NOMO-1 treated with DMSO at 0.1 percent for 48 hours (cell line): ENCODE measurements around the gene CAPN7.

Experiments
- DNase-seq: peaks from one replicate; lab custom pipeline; 2025; ENCODE audit not compliant: unreplicated experiment; lab: John Stamatoyannopoulos, UW

Gene CAPN7

DNA sequence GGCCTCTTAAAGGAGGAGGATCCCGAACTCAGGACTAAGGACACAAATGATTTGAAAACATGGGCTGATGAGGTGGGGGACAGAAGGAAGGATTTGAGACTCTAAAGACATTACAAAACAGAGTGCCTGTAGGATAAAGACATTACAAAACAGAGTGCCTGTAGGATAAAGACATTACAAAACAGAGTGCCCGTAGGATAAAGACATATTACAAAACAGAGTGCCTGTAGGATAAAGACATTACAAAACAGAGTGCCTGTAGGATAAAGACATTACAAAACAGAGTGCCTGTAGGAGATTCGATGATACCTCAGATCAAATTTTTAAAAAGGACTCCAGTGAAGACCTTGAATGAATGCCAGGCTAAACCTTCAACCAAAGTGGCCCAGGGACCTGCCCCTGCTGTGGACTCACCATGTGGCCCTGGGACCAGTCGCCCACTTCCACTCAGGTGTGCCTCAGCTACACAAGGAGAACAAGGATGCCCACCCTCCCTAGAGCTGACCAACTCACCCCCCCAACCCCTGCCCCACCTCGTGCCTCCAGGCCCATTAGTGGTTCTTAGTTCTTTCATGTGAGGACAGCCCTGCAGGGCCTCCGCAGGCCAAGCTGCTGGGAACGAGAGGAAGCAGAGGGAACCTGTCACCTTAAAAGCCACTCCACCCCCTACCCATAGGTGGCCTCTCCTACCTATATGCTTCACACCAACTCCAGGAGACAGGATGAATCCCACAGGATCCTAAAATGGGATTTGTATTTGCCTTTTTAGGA lies 66.6 kb downstream of the CAPN7 start:
- DNase-seq, result peak; percentile 5

DNA sequence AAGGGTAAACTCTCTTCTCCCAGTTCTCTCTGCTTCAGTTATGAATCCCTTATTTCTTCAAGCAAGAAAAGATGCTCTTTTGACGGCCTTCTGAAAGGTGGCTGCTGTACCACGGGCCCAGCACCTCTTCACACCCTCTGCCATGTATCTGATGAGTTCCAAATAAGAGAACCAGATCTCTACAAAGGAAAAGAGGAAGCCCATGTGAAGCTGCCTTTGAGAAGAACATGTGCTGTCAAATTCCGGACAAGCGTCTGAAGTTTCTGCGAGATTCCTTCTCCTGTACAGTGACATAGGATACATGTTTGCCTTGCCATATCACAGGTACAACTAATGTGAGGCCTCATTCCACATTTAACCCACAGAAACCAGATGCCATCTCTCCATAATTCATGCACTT lies 67.2 kb downstream of the CAPN7 start:
- peak; percentile 50 for DNase-seq

DNA sequence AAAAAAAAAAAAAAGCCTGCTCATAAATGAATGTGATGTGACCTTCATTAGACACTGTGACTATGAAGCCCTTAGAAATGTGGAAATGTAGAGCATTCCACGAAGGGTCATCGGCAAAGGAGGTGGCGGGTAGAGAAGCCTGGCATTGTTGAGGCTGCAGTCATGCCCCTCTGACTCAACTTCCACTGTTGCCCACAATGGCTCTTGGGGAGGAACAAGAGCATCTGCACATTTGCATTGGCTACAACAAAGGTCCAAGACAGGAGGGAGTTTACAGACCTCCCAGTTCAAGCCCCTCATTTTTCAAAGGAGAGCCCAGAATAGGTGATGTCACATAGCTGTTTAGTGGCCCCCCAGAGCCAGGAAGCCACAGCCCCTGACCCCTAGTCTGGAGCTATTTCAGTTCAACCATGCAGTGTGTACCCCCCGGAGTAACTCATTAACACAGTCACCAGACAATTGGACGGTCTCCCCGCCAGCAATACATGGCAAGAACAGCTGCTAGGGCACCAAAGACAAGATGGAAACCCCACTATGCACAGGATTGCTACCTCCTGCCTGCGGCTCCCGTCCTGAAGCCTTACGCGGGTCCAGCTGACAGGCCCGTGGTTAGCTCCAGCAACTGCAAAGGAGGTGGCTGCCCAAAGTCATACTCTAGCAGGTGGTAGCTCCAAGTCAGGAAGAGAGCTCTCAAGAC lies 70.1 kb downstream of the CAPN7 start:
- DNase-seq, result no peak

DNA sequence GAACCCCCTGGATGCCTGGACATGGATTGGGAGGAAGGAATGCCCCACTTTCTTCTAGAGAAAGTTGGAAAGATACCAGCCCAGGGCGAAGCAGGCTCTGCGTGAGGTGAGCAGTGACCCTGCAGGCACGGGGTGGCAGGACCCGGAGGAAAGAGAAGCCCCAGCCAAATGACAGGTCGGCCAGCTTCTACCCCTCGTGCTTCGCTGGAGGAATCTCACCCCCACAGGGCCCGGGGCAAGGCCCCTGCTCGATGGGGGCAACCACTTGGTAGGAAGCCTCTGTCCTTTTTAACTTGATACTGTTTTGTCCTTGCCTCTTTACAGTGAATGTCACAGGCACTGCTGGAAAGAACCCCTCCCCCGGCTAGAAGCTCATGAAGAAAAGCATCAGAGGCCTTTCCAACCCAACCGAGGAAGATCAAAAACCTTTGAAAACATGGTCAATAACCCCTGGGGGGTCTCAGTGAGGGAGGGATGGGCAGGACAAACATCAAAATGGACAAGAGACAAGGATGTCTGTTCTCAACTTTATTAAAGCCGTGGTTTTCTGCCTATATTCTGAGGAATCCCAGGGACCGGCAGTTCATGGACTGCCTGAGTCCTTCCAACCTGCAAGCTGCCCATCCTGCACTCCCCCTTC lies 71.9 kb downstream of the CAPN7 start:
- no peak for DNase-seq

DNA sequence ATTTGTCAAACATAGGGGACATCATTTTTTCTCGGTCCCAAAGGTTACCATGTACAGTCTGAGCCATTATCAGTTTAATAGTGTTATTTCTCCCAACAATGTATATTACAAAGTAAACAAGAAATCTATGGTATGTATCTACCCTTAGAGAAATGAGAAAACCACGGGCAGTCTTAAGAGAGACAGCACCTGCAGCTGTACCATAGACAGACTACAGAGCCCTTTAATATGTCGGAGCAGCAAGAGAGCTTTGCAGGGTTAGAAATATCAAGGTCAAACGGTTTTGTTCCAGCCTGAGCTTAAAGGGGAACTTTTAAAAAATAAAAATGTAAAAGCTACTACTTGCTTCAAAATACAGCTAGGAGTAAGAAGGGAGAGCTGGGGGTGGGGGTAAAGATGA lies 73.2 kb downstream of the CAPN7 start:
- no peak for DNase-seq

DNA sequence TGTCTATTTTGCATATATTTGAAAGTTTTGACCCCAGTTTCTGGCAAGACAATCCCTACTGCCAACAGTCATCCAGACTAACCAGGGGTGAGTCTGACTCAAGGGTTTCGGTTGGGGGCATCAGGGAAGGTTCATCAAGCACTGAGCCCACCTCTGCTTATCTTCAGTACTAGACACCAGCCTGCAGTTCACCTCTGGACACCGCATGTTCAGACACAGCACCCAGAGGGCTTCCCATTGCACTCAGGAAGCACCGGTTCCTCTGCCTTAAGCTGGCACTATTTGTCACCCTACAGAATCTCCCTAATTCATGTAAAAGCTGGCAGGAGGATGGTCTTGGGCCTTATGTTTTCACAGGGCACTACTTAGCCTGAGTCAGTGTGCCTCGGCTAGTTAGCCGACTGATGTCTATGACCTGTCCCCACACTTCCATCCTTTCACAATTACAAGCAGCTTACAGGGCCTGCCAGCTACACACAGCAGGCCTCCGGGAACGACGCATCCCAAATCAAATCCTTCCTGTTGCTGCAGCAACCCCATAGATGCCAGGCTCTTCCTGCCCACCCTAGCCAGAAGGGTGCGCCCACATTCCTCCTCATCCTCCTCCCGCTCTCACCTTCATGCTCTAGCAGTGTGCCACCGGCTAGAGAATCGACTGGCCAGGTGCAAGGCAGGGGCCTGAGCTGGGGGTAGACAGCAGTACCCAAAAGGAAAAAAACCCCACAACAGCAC lies 73.8 kb downstream of the CAPN7 start:
- no peak for DNase-seq

DNA sequence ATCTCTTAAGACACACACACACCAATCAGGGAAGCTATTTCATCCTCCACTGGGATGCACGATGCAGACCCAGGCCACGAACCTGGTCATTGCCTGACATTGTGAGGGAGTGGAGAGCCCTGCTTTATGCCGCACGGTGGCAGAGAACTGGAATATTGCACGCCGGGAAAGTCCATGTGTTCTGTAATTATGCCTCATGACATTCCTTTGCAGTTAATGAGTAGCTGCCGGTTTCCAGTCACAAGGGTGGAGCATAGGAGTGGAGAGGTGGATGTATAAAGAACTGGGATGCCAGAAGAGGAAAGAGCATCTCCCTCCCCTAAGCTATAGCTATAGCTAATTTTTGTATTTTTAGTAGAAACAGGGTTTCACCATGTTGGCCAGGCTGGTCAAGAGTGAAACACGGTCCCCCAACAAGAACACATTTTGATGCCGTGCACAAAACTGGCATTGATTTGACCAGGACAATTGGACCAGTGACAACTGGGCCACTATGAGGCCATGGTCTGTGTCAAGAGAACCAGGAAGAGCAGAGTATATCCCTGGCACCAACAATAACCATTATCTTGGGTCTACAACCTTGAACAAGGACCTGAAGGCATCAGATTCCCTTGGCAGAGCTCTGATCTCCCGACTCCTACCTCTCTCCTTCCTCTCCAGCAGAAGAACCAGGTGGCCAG lies 74.9 kb downstream of the CAPN7 start:
- DNase-seq, result no peak

DNA sequence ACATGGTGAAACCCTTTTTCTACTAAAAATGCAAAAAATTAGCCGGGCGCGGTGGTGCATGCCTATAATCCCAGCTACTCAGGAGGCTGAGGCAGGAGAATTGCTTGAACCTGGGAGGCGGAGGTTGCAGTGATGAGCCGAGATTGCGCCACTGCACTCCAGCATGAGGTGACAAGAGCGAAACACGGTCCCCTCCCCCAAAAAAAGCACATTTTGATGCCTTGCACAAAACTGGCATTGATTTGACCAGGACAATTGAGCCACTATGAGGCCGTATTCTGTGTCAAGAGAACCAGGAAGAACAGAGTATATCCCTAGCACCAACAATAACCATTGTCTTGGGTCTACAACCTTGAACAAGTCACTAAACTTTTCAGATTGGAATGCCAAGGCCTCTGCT lies 75.8 kb downstream of the CAPN7 start:
- no peak for DNase-seq

DNA sequence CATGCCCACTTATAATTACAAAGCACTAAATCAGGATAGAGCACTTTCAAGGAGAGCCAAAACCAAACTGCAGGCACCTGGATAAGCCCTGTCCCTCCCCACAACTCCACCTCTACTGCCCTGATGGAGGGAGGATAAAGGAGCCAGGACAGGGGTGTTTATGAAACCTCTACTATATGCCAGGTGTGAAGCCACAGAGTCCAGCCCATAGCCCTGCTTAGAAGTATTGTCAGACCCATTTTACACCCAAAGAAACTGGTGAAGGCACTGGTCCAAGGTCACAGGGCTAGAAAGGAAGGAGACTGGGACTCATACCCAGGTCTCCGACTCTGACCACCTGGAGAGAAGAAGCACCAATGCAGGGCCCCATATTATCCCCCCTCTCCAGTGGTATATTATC lies 77.7 kb downstream of the CAPN7 start:
- no peak for DNase-seq

DNA sequence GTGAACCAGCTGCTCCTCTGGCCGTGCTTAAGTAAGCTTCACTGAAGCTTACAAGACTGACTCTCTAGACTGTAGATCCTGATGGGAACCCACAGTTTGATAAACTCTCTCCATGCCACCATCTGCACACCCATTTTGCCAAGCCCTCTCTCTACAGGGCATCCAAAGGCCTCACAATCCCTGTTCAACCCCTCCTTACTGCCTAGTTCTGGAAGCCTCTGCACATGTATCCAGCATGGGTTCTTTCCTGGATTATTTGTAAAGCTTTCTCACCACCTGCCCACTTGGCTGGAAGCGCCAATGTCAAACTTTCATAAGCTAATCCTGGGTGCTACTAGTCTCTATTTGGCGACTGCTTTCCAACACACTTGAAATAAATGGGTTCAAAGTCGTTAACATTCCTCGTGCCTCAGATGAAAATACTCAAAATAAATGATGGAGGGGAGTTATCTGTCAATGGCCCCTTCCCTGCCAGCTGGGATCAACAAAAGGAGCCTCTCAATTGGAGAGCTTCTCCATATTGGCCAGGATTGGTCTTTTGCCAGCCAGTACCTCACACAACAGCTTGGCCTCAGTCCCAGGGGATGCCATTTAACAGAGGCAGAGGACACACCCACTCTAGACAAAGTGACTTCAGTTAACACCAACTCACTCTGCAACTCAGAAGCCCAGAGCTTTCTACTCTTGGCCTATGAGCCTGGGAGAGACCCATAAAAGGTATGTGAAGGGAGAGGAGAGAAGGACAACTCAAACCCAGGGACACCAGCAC lies 78.3 kb downstream of the CAPN7 start:
- no peak for DNase-seq

DNA sequence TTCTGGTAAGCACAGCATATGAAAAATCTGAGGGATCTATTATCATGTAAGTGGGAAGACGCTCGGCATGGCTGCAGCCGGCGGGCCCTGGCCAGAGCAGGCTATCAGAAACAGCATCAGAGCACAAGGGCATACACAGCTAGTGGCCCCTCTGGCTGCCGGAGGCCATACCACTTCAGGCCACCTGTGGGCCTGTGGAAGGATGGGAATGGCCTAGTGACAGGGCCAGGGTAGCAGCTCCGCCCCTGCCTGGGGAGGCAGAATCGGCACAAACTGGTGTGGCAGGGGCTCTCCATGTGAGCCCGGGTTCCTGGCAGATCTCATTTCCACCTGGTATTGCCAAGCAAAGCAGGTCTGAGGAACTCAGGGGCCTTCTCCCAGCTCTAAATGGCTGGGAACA lies 80.0 kb downstream of the CAPN7 start:
- no peak for DNase-seq

DNA sequence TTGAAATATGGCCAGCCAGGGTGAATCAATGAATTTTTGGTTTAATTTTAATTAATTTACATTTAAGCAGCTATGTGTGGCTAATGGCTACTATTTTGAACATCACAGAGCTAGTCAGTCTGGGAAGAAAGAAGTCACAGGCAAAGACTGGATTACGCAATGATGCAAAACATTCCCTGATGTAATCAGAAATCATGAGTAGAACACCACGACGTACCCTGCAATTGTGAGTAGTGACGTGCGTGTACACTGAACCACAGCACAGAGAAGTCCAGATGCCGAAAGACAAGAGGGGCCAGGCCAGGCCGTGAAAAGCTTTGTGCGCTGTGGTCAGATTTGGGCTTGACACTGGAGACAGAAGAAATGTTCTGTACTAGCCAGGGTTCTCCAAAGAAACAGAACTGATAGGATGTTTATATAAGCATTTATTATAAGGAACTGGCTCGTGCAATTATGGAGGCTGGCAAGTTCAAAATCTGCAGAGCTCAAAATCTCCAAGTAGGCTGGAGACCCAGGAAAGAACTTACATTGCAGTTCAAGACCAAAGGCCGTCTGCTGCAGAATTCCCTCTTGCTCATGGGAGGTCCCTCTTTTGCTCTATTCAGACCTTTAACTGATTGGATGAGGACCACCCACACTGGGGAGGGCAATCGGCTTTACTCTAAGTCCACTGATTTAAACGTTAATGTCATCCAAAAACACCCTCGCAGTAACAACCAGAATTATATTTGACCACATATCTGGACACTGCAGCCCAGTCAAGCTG lies 81.7 kb downstream of the CAPN7 start:
- peak; percentile 82 for DNase-seq

DNA sequence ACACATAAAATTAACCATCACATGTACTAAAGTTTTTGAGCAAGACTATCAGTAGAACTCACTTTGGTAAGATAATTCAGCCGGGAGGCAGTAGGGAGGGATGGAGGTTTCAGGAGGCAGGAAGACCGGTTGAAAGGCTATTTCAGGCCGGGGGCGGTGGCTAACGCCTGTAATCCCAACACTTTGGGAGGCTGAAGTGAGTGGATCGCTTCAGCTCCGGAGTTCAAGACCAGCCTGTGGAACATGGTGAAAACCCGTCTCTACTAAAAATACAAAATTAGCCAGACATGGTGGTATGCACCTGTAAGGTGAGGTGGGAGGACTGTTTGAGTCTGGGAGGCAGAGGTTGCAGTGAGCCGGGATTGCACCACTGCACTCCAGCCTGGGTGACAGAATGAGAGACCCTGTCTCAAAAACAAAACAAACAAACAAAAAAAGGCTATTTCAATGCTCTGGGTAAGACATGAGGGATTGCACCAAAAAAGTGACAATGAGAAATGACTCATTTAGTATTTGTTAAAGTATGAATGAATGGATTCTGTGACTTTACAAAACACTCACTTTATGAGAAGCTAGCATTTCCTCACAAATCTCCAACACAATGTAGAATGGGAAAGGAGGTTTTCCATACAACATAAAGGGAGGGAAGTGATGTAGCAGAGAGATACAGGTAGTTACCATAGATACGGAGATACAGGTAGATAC lies 82.4 kb downstream of the CAPN7 start:
- no peak for DNase-seq

DNA sequence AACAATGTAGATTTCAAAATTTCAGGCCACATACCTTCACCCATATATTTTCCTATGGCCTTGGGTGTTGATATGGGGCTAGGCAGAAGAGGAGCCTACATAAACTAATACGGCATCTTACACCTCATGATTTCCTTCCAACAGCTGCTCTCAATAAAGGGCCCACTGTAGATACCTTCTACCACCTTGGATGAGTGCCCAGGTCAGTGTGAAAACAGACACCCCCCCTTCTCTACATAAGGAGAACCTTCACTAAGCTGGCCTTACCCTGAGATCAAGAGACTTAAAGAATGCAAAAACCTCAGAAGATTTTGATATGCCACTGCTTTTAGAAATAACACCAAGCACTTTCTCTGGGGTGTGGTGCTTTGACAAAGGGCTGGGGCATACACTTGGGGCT lies 83.6 kb downstream of the CAPN7 start:
- DNase-seq, result no peak

DNA sequence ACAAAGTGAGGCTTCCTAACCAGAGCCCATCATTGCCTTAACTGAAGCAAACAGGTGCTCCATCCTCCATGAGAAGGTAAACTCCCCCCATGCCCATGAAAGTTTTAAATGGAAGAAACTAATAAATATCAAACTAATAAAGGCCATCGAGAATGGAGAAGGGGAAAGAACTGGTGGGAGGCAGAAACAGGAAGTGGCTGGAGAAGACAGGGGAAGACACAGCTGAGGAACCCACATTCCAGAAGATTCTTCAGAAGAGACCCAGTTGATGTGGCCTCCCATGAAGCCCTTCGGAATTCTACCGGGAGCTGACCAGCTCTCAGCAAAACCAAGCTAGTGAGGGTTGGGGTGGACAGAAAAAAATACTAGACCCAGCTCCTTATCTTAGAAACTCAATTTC lies 84.7 kb downstream of the CAPN7 start:
- peak; percentile 15 for DNase-seq

DNA sequence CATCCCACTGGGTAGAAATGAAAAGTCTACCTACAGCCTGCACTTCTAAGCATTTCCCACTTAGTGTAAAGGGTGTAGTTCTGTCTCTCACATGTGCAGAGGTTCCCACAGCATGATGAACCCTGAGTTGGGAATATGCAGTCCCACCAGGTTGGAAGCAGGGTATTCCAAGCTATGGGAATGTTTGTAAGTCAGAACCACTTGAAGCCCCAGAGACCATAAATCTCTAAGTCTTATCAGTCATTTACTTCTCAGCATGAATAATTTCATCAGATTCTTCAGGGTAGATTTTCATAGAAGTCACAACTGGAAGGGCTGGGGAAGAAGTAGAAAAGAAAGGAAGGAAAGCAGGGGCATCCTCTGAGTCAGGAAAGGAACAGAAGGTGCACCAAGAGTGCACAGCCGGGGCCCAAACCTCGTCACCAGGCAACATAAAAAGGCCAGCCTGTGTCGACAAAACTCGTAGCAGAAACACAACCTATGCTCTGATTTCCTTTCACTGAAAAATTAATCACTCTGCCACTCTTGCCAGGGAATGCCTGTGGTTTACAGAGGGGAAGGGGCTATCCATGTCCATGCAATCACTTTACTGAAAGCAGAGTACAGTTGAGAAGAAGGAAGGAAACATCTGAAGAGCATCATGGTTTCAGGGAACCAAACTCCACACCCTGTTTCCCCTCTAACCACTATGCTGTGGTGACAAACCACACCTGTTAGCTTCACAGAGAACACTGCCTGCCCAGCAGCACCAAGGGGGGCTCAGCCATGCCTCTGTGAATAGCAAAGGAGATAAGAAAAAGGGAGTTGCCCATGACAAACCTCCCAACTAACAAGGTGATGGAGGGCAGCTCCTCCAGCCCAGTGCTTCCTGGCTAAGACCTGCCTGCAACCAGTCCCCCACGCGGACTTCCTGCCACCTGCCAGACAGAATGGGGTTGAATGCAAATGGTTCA lies 85.8 kb downstream of the CAPN7 start:
- DNase-seq, result peak; percentile 77

DNA sequence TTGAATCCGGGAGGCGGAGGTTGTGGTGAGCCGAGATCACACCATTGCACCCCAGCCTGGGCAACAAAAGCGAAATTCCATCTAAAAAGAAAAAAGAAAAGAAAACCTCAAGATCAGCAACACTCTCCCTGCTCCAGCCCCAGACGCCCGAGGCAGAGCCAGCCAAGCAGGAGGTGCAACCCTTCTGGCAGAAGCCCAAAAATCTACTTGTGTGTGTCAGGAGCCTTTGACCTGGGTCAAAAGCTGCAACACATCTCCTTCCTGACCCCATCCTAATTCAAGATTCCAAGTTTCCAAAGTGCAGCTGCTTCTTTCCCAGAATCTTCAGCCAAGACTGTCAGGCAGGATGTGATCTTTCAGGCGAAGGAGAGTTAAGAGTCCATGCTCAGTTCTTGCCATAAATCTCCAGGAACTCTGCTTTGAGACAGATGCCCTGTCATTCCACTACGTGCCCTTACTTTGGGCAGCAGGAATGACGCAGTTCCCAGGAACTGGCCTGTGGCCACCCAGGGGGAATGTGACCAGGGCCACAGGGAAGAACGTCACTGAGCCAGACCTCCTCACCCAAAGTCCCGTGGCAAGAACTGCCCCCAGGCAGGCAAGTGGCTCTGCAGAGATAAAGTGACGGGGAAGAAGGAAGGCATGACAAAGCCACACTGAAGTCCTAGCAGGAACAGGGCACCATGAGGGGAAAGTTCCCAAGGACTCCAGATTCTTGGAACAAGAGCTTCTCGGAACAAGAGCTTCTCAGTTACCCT lies 86.9 kb downstream of the CAPN7 start:
- DNase-seq, result no peak
